Glutamatergic neuron (in vitro differentiated cells): ENCODE data around the gene PPP2R2C. TPM values are rescaled to one million over a fixed set of nuclear protein-coding genes. Genes with fewer than 3 reads are reported as not detected.

Experiments used
- DNase-seq: peaks from one replicate; pipeline ENCODE4 v3.0.0; 2022
- H3K27ac Mint-ChIP-seq: one replicate; pipeline ENCODE4 v1.8.0; 2020; ENCODE audit warnings: mild to moderate bottlenecking, mixed read lengths, inconsistent platforms; ENCODE audit not compliant: unreplicated experiment
- H3K27me3 Mint-ChIP-seq: one replicate; pipeline ENCODE4 v1.8.0; 2020; ENCODE audit warnings: mild to moderate bottlenecking, moderate library complexity, mixed read lengths, inconsistent platforms; ENCODE audit not compliant: unreplicated experiment
- H3K36me3 Mint-ChIP-seq: one replicate; pipeline ENCODE4 v1.8.0; 2020; ENCODE audit warnings: mild to moderate bottlenecking, mixed read lengths, inconsistent platforms; ENCODE audit not compliant: unreplicated experiment
- H3K4me1 Mint-ChIP-seq: one replicate; pipeline ENCODE4 v1.8.0; 2020; ENCODE audit warnings: mild to moderate bottlenecking, low read depth, mixed read lengths, inconsistent platforms; ENCODE audit not compliant: unreplicated experiment
- H3K4me3 Mint-ChIP-seq: one replicate; pipeline ENCODE4 v1.8.0; 2020; ENCODE audit warnings: mild to moderate bottlenecking, mixed read lengths, inconsistent platforms; ENCODE audit not compliant: unreplicated experiment
- H3K9me3 Mint-ChIP-seq: one replicate; pipeline ENCODE4 v1.8.0; 2020; ENCODE audit warnings: mild to moderate bottlenecking, moderate library complexity, mixed read lengths, inconsistent platforms; ENCODE audit not compliant: unreplicated experiment
- total RNA-seq: library from RNA; stranded (reverse); fragmentation: NEBNext Ultra II Directional; extraction: Animal tissue kit (Norgen Biotek cat#: 25700); gene quantifications from one replicate; pipeline ENCODE4 v1.2.1, GENCODE V29; 2021; ENCODE audit not compliant: unreplicated experiment
- TF ChIP-seq, protein P1 (sequence below): fragments of 200-600 bp; sonication (generic); IDR thresholded peaks from one replicate; pipeline ENCODE4 v1.5.0; 2021; ENCODE audit not compliant: partially characterized antibody, unreplicated experiment

PPP2R2C gene
- total RNA-seq, 1 donor from 2014 or later: 9.4 TPM

DNA sequence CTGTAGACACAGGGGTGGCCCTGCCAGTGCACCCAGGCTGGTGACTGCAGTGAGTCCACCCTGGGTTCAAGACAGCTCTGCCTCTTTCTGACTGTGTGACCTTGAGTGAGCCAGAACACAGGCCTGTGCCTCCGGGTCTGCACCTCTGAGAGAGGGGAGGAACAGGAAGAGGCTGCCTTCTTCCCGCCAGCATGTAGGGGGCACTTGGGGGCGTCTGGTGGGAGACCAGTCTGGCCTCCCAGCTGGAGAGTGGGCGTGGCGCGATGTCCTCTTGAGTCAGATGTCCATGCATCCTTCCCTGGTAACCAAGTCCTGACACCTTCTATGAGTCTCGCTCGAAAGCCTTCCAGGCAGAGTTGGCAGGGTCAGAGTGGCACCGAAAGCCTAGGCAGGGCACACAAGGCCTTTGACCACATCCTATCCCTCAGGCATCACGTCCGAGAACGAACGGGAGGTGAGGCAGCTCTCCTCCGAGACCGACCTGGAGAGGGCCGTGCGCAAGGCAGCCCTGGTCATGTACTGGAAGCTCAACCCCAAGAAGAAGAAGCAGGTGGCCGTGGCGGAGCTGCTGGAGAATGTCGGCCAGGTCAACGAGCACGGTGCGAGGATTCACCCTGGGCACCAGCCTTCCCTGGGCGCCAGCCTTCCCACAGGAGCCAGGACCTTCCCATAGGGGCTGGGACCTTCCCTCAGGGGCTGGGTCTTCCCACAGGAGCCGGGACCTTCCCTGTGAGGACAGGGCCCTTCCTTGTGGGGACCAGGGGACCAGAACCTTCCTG is 181.5 kb downstream of the PPP2R2C start:
- H3K4me1 Mint-ChIP-seq: no peaks in the 10 kb centered on the region
- H3K4me3 Mint-ChIP-seq: no peak overlapping the region
- no peaks in the 10 kb centered on the region for H3K36me3 Mint-ChIP-seq
- no peak for DNase-seq
- TF ChIP-seq, protein P1, sequence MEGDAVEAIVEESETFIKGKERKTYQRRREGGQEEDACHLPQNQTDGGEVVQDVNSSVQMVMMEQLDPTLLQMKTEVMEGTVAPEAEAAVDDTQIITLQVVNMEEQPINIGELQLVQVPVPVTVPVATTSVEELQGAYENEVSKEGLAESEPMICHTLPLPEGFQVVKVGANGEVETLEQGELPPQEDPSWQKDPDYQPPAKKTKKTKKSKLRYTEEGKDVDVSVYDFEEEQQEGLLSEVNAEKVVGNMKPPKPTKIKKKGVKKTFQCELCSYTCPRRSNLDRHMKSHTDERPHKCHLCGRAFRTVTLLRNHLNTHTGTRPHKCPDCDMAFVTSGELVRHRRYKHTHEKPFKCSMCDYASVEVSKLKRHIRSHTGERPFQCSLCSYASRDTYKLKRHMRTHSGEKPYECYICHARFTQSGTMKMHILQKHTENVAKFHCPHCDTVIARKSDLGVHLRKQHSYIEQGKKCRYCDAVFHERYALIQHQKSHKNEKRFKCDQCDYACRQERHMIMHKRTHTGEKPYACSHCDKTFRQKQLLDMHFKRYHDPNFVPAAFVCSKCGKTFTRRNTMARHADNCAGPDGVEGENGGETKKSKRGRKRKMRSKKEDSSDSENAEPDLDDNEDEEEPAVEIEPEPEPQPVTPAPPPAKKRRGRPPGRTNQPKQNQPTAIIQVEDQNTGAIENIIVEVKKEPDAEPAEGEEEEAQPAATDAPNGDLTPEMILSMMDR: no peak
- peaks cover 2% of the 10 kb centered on the region for H3K27me3 Mint-ChIP-seq
- no peak overlapping the region for H3K27ac Mint-ChIP-seq
- H3K9me3 Mint-ChIP-seq: peaks cover 1% of the 10 kb centered on the region

DNA sequence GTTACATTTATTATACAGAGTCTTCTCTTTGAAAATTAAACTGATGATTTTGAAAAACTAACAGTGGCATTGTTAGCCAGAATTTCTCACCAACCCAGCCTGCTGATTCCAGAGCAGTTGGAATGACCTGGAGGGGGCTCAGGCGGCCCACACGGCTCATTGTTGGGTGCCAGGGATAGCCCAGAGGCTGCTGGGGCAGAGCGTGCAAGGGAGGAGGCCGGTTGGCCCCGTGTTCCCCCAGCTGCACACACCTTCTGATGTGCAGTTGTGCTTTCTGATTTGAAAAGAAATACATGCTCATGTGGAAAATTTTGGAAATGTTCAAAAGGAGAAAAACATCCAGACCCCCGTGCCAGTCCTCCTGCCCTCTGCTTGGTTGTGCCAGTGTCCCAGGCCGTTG is 182.2 kb downstream of the PPP2R2C start:
- DNase-seq: no peak
- peaks cover 2% of the 10 kb centered on the region for H3K27me3 Mint-ChIP-seq
- H3K27ac Mint-ChIP-seq: no peak overlapping the region
- TF ChIP-seq, protein P1: no peak
- H3K4me1 Mint-ChIP-seq: no peaks in the 10 kb centered on the region
- no peak overlapping the region for H3K4me3 Mint-ChIP-seq
- H3K36me3 Mint-ChIP-seq: no peaks in the 10 kb centered on the region
- peaks cover 1% of the 10 kb centered on the region for H3K9me3 Mint-ChIP-seq

DNA sequence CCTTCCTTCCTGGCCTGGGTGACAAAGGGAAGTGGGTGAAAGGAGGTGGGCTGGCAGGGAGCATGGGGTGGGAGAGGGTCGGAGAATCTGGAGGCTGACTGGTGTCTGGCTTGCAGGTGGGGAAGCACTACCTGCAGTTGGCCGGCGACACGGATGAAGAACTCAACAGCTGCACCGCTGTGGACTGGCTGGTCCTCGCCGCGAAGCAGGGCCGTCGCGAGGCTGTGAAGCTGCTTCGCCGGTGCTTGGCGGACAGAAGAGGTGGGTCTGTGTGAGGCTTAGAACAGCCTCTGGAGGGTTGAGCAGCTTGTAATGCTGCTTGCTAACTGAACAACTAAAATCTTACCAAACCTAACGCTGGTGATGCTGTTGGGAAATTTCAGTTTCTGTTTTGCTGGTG is 183.5 kb downstream of the PPP2R2C start:
- TF ChIP-seq, protein P1: no peak
- Mint-ChIP-seq H3K27me3 (peaks cover 2% of the 10 kb centered on the region), H3K4me1 (no peaks in the 10 kb centered on the region), H3K27ac (no peak overlapping the region), H3K9me3 (peaks cover 1% of the 10 kb centered on the region), H3K4me3 (no peak overlapping the region), H3K36me3 (no peaks in the 10 kb centered on the region)
- DNase-seq: no peak

DNA sequence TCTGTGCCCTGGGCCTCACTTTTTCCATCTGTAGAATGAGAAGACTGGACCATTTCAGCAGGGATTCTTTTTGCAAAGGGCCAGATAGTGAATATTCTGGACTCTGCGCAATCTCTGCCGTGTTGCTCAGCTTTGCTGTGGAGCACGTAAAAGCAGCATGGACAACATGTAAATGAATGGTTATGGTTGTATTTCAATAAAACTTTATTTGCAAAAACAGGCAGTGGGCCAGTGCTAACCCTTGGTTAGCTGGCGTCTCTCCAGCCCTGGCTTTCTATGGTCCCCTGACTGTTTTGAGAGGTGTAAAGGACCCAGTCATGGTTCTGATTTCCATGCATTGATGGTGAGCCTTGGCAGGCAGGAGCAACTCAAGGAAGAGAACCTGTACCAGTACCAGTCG is 184.1 kb downstream of the PPP2R2C start:
- Mint-ChIP-seq H3K4me3 (no peak overlapping the region), H3K9me3 (peaks cover 1% of the 10 kb centered on the region), H3K27me3 (peaks cover 2% of the 10 kb centered on the region), H3K4me1 (no peaks in the 10 kb centered on the region), H3K36me3 (no peaks in the 10 kb centered on the region), H3K27ac (no peak overlapping the region)
- DNase-seq: no peak
- TF ChIP-seq, protein P1: no peak

DNA sequence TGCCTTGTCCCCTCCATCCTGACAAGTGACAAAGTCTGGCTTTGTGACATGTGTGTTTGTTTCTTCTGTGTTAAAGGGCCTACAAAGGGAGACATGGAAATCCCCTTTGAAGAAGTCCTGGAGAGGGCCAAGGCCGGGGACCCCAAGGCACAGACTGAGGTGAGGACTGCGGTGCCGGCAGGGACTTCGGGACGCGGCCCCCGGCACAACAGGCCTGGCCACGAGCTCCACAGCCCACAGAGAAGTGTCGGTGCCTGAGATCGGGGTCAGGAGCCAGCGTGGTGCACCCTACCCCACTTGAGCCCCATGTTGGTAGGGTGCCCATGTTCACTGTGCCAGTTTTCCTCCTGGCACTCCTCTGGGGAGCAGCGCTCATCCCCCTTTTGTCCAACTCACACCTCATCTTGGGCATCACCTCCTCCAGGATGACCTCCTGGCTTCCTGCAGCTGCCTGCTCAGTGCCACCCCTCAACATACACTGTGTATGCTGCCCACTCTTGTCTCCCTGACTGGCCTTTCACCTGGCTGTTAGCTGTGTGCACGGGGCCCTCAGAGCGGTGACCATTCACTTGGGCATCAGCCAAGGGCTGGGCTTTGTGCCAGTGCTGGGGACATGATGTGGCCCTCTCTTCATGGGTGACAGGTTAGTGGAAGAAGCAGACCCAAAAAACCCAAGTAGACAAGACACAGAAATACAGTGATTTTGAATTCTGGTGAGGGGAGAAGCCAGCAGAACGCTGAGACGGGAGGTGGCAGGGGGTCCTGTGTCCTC is 185.2 kb downstream of the PPP2R2C start:
- DNase-seq: no peak
- Mint-ChIP-seq H3K4me3 (no peak overlapping the region), H3K4me1 (no peaks in the 10 kb centered on the region), H3K36me3 (no peaks in the 10 kb centered on the region), H3K27ac (no peak overlapping the region), H3K9me3 (no peaks in the 10 kb centered on the region), H3K27me3 (peaks cover 2% of the 10 kb centered on the region)
- TF ChIP-seq, protein P1: no peak
